ENCODE data around the gene ABCB8. TPM values are rescaled to one million over a fixed set of nuclear protein-coding genes. Genes with fewer than 3 reads are reported as not detected.

ABCB8 gene
- total and polyA plus RNA-seq, 9 of the 15 experiments (the other 6 are each of a cell fraction or from before 2014, with no cell fraction given): 7.6 to 106 (median 36.3) TPM

DNA sequence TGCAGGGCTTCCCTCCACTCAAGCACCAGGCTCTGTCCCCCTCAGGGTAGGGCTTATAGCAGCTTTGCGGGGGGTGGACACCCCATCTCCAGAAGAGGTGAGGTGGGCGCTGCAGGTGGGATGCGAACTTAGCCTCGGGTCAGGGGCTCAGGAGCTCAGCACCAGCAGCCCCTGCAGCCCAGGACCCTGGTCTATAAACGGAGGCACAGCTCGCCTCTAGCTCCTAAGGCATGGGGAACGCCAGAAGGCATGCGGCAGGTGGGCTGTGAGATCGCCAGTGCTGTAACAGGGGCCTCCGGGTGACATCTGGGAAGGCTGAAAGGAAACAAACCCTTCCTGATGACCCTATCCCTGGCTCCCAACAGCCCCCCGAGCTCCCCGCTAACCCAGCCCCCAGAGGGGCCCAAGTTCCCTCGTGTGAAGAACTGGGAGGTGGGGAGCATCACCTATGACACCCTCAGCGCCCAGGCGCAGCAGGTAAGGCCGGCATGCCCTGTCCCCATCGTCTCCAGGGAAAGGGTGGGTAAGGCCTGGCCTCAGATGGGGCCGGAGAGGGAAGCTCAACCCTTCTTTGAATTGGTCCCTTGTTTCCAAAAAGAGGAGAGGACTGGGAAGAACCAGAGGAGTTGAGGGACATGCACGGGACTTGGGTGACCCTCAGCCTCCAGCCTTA is 33.3 kb upstream of the ABCB8 start (continued):
- TF ChIP-seq, protein P1, sequence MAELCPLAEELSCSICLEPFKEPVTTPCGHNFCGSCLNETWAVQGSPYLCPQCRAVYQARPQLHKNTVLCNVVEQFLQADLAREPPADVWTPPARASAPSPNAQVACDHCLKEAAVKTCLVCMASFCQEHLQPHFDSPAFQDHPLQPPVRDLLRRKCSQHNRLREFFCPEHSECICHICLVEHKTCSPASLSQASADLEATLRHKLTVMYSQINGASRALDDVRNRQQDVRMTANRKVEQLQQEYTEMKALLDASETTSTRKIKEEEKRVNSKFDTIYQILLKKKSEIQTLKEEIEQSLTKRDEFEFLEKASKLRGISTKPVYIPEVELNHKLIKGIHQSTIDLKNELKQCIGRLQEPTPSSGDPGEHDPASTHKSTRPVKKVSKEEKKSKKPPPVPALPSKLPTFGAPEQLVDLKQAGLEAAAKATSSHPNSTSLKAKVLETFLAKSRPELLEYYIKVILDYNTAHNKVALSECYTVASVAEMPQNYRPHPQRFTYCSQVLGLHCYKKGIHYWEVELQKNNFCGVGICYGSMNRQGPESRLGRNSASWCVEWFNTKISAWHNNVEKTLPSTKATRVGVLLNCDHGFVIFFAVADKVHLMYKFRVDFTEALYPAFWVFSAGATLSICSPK (IDR thresholded peaks at IDR 0.05; ENCODE audit: borderline replicate concordance): no peak
- TF ChIP-seq PURB (CRISPR knock-in tag; IDR thresholded peaks at IDR 0.05; ENCODE audit: low read depth) (no peak), NFATC3 (IDR thresholded peaks at IDR 0.05) (no peak), CEBPG (CRISPR knock-in tag; IDR thresholded peaks at IDR 0.05) (no peak), CEBPG (tag; conservative IDR thresholded peaks at IDR 0.05 in 1 of 2, IDR thresholded peaks at IDR 0.05 in 1 of 2) (no peak), MEF2A (IDR thresholded peaks at IDR 0.05; ENCODE audit: control insufficient read depth, low read depth, low read length) (no peak), ZNF586 (CRISPR knock-in tag; conservative IDR thresholded peaks at IDR 0.05) (no peak), SNIP1 (IDR thresholded peaks at IDR 0.05; ENCODE audit: low read depth) (no peak), TCF3 (CRISPR knock-in tag; IDR thresholded peaks at IDR 0.05) (no peak), FOXJ2 (tag; IDR thresholded peaks at IDR 0.05) (no peak), PTTG1 (tag; IDR thresholded peaks at IDR 0.05; ENCODE audit: low read depth) (no peak), RFX5 (IDR thresholded peaks at IDR 0.05; ENCODE audit: low read depth, low read length) (no peak), CREB1 (IDR thresholded peaks at IDR 0.05) (no peak), CREB1 (CRISPR knock-in tag; IDR thresholded peaks at IDR 0.05) (no peak; the same call in 1 of the 2 replicates), GTF2A2 (tag; IDR thresholded peaks at IDR 0.05) (no peak)
- TF ChIP-seq, protein P2, sequence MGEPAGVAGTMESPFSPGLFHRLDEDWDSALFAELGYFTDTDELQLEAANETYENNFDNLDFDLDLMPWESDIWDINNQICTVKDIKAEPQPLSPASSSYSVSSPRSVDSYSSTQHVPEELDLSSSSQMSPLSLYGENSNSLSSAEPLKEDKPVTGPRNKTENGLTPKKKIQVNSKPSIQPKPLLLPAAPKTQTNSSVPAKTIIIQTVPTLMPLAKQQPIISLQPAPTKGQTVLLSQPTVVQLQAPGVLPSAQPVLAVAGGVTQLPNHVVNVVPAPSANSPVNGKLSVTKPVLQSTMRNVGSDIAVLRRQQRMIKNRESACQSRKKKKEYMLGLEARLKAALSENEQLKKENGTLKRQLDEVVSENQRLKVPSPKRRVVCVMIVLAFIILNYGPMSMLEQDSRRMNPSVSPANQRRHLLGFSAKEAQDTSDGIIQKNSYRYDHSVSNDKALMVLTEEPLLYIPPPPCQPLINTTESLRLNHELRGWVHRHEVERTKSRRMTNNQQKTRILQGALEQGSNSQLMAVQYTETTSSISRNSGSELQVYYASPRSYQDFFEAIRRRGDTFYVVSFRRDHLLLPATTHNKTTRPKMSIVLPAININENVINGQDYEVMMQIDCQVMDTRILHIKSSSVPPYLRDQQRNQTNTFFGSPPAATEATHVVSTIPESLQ (CRISPR knock-in tag; IDR thresholded peaks at IDR 0.05): 0 out of 2 replicates have a peak, but pooled peaks have one; percentile 68
- TF ChIP-seq, protein P3, sequence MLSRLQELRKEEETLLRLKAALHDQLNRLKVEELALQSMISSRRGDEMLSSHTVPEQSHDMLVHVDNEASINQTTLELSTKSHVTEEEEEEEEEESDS (CRISPR knock-in tag; IDR thresholded peaks at IDR 0.05): no peak
- TF ChIP-seq, protein P4, sequence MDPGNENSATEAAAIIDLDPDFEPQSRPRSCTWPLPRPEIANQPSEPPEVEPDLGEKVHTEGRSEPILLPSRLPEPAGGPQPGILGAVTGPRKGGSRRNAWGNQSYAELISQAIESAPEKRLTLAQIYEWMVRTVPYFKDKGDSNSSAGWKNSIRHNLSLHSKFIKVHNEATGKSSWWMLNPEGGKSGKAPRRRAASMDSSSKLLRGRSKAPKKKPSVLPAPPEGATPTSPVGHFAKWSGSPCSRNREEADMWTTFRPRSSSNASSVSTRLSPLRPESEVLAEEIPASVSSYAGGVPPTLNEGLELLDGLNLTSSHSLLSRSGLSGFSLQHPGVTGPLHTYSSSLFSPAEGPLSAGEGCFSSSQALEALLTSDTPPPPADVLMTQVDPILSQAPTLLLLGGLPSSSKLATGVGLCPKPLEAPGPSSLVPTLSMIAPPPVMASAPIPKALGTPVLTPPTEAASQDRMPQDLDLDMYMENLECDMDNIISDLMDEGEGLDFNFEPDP (CRISPR knock-in tag; IDR thresholded peaks at IDR 0.05): no peak
- TF ChIP-seq, protein P5, sequence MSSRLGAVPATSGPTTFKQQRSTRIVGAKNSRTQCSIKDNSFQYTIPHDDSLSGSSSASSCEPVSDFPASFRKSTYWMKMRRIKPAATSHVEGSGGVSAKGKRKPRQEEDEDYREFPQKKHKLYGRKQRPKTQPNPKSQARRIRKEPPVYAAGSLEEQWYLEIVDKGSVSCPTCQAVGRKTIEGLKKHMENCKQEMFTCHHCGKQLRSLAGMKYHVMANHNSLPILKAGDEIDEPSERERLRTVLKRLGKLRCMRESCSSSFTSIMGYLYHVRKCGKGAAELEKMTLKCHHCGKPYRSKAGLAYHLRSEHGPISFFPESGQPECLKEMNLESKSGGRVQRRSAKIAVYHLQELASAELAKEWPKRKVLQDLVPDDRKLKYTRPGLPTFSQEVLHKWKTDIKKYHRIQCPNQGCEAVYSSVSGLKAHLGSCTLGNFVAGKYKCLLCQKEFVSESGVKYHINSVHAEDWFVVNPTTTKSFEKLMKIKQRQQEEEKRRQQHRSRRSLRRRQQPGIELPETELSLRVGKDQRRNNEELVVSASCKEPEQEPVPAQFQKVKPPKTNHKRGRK (tag; IDR thresholded peaks at IDR 0.05): no peak
- TF ChIP-seq, protein P6, sequence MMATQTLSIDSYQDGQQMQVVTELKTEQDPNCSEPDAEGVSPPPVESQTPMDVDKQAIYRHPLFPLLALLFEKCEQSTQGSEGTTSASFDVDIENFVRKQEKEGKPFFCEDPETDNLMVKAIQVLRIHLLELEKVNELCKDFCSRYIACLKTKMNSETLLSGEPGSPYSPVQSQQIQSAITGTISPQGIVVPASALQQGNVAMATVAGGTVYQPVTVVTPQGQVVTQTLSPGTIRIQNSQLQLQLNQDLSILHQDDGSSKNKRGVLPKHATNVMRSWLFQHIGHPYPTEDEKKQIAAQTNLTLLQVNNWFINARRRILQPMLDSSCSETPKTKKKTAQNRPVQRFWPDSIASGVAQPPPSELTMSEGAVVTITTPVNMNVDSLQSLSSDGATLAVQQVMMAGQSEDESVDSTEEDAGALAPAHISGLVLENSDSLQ (IDR thresholded peaks at IDR 0.05): no peak

Data from K562 (cell line).